Cardiac septum (tissue), 1 donor: ENCODE data around the gene PROSER2. TPM values are rescaled to one million over a fixed set of nuclear protein-coding genes. Genes with fewer than 3 reads are reported as not detected.
"Not testable (repeated sequence)": the region's sequence is repeated elsewhere in the genome, so short reads cannot be mapped to it uniquely, and the experiment has no call there.

ENCODE experiments used
- DNase-seq: peaks from one replicate; pipeline ENCODE4 v3.0.0-alpha.2; 2020; ENCODE audit warnings: low spot score
- intact Hi-C: fragments of 100-400 bp; cut with DNase I; formaldehyde crosslinking; loops from one replicate; pipeline ENCODE4 v1.14.0; 2022
- total RNA-seq: library from RNA; stranded (reverse); fragmentation: NEBNext Ultra II Directional; extraction: Animal tissue kit (Norgen Biotek cat#: 25700); gene quantifications from one replicate; pipeline ENCODE4 v1.2.1, GENCODE V29; 2021
- donor health status: DM: no; HTN: no; CAD: no.

Gene PROSER2
- total RNA-seq, 1 donor from 2014 or later, result 1.3 TPM

GRCh38 chr10:11830836-11831519, 7.8 kb downstream of the PROSER2 start:
- no peak for DNase-seq
- intact Hi-C loops, result no loop called here

DNA sequence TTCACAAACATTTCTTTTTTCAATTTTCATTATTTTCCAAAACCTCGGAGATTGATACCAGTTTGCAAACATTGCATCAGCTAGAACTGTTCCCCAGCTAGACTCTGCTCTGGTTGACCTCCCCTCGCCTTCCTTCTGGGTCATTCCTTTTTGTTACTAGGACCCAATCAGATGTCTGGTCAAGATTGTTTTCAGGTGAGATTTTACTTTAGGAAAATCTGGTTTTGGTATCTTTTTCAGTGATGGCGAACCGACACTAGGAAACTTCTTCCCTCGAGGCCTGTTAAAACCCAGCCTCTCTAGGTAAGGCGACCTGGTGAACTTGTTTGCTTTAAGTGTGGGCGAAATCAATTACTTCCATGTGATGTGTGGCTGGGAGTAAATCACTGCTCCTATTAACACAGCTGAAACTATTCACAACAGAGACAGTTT, 8.4 kb downstream of the PROSER2 start:
- intact Hi-C loops, result no loop called here
- DNase-seq, result no peak

DNA sequence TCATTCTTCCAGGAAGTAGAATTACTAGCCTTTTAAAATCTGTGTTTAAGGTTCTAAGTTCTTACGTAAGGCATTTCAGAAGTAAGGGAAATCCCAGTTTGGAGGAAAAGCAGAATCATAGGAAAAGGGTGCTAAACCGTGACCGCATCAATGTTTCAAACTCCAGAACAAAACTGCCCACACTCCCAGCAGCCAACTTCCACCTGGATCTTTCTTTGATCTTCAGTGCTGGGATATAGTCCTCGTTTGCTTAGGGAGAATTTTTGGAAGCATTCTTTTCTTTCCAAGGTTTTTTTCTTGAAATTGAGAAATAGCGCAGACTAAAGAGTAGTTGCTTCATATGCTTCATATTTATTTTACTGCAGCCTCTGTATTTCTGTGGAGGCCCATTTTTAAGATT, 8.9 kb downstream of the PROSER2 start:
- intact Hi-C loops, result no loop called here

GRCh38 chr10:11835061-11835460, 11.9 kb downstream of the PROSER2 start:
- intact Hi-C loops, result no loop called here
- DNase-seq, result no peak

More for the DNA sequence above, 8.9 kb downstream of the PROSER2 start:
- DNase-seq, result no peak

DNA sequence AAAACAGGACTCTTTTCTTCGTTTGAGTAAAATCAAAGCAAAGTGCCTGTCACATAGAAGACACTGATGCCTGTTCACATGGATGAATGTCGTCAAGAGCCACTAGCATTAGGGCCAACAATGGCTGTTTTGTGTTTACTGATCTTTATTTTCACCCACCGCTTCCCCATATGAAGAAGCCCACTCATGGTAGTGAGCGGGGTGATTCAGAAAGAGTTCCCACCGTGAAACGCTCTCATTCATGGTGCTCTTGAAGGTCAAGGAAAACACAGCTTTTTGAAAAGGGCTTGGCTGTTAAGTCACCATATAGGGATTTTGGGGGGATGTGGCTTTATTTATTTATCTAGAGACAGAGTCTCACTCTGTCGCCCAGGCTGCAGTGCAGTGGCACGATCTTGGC, 12.5 kb downstream of the PROSER2 start:
- intact Hi-C loops, result no loop called here
- DNase-seq, result no peak

DNA sequence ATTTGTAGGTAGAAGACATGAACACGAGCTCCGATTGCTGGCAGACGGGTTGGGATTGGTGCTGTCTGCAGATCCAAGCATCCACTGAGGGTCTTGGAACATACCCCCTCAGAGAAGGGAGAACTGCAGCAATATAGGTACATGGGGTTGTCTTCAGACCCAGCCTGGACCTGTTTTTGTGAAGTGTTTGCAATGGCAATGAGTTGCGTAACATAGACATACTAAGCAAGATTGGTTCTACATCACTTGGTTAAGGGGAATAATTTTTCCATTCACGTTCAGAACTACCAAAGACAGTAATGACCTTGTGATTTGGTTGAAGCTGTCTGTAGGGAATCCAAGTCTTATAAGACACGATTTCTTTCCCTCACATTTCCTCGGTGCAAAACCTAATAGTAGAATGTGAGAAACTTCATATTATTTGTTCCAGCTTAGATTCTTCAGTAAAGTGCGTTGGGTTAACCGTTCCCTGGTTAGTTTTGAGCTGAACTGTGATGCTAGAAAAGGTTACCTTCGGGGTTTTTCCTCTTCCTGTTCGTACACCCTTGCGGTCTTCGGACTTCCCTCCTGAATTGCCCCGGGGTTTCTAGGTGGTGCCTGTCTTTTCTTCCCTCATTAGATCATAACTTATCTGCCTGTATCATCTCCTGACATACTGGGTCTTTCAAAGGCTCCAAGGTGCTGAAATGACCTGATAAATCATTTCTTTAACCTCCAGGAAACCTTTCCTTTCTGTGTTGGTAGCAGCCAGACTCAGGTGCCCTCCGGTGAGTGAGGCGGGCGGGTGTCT, 14.4 kb downstream of the PROSER2 start:
- DNase-seq, result no peak
- intact Hi-C loops, result no loop called here

- no peak for DNase-seq
- intact Hi-C loops, result no loop called here
Measured at GRCh38 chr10:11838298-11838852, 15.2 kb downstream of the PROSER2 start.

- intact Hi-C loops, result no loop called here
- no peak for DNase-seq
Measured at GRCh38 chr10:11841375-11841774, 18.2 kb downstream of the PROSER2 start.

GRCh38 chr10:11842411-11842810, 19.3 kb downstream of the PROSER2 start:
- intact Hi-C loops, result no loop called here
- DNase-seq, result no peak

DNA sequence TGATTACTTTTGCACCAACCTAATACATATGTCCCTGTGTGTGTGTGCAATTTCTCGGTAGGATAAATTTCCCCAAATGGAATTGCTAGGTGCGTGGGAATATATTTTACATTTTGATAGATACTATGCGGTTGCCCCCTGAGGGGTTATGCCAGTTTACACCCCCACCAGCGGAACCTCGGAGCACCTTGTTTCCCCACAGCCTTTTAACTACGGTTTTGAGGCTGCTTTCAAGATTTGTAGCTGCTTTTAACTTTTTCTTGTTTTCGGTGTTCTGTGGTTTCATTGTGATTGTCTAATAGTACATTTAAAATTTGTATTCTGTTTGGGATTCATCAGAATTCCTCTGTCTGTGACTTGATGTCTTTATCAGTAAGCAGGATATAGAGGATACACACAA, 22.0 kb downstream of the PROSER2 start:
- intact Hi-C loops, result no loop called here
- DNase-seq, result no peak

- no peak for DNase-seq
- intact Hi-C loops, result no loop called here
Measured at GRCh38 chr10:11846542-11846941, 23.4 kb downstream of the PROSER2 start.

- DNase-seq, result no peak
- intact Hi-C loops, result no loop called here
Measured at GRCh38 chr10:11849277-11849676, 26.1 kb downstream of the PROSER2 start.

- no peak for DNase-seq
Measured at GRCh38 chr10:11849911-11850310, 26.8 kb downstream of the PROSER2 start.

GRCh38 chr10:11851910-11852309, 28.8 kb downstream of the PROSER2 start:
- intact Hi-C loops, result no loop called here
- no peak for DNase-seq

More at GRCh38 chr10:11849911-11850310, 26.8 kb downstream of the PROSER2 start:
- intact Hi-C loops, result no loop called here

GRCh38 chr10:11852637-11853036, 29.5 kb downstream of the PROSER2 start:
- DNase-seq, intact Hi-C loops: not testable (repeated sequence)

DNA sequence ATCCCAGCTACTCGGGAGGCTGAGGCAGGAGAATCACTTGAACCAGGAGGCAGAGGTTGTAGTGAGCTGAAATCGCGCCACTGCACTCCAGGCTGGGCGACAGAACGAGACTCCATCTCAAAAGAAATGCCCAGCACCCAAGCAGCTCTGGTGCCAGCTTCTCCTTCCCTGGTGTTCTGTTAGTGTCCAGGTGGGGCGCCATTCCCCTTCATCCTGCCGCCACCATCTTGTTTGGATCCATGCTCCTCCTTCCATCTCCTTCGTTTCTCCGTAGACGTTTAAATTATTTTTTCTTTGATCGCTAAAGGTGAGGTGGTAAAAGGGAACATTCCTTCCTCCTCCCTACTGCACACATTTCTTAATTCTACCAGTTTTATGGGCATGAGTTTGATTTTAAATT, 30.3 kb downstream of the PROSER2 start:
- intact Hi-C loops, result no loop called here
- DNase-seq, result no peak

DNA sequence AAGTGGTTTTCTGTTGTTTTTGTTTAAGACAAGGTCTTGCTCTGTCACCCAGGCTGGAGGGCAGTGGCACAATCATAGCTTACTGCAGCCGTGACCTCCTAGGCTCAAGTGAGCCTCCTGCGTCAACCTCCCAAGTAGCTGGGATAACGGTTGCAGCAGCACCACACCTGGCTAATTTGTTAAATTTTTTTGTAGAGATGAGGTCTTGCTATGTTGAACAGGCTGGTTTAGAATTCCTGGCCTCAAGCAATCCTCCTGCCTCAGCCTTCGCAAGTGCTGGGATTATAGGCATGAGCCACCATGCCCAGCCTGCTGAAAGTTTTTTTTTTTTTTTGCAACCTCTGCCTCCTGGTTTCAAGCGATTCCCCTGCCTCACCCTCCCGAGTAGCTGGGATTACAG, 31.1 kb downstream of the PROSER2 start:
- intact Hi-C loops, result no loop called here
- no peak for DNase-seq

DNA sequence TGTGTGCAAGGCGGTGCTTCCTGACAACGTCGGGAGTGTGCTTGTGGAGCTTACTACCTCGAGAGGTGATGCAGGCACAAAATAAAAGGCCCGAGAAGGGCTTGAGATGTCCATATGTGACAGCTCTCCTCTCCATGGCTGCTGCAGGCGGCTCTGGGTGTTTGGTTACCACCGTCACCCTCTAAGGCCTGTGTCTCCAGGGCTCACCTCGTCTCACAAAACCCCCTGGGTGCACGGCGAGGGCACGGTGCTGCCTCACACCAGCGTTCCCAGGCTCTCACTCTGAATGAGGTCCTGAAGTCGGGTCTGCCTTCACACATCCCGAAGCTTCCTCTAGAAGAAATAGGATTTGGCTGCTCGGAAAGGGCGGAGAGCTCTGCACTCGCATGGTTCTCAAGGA, 32.9 kb downstream of the PROSER2 start:
- no peak for DNase-seq
- intact Hi-C loops, result no loop called here

- no peak for DNase-seq
- intact Hi-C loops, result no loop called here
Measured at GRCh38 chr10:11856678-11857077, 33.5 kb downstream of the PROSER2 start.

GRCh38 chr10:11858093-11858492, 34.9 kb downstream of the PROSER2 start:
- DNase-seq, result no peak
- intact Hi-C loops, result no loop called here

DNA sequence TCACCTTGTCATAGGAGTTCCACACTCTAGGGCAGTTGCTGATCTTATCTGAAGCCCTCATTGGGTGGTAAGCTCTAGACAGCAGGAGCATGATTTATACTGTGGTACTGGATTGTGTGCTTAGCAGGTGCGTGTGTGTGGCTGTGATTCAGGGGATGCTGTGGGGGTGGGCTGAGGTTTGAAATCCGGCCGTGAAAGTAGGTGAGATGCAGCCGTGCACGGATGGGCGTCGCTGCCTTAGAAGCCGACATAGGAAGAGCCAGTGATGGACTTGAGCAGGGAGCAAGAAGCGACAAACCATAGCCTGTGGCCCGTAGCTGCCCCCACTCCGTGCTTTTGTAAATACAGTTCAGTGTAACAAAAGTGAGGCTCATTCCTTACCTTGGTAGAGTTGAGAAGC, 38.2 kb downstream of the PROSER2 start:
- DNase-seq, result peak; percentile 63
- intact Hi-C loops, result no loop called here
